IgD-negative memory B cell (primary cell): ENCODE results near the gene BRAF. TPM values are rescaled to one million over a fixed set of nuclear protein-coding genes. Genes with fewer than 3 reads are reported as not detected.
"Not testable (repeated sequence)": the region's sequence is repeated elsewhere in the genome, so short reads cannot be mapped to it uniquely, and the experiment has no call there.

Source experiments
- H3K27ac Mint-ChIP-seq, 3 donors: one replicate each; pipeline ENCODE4 v1.8.0; 2020 to 2022; ENCODE audit warnings: mild to moderate bottlenecking in 3 of 3, mixed read lengths in 3 of 3, moderate library complexity in 1 of 3
- H3K27me3 Mint-ChIP-seq: one replicate; pipeline ENCODE4 v1.8.0; 2021; ENCODE audit warnings: mixed read lengths
- H3K36me3 Mint-ChIP-seq: one replicate; pipeline ENCODE4 v1.8.0; 2020; ENCODE audit warnings: mild to moderate bottlenecking, mixed read lengths
- H3K4me1 Mint-ChIP-seq, 3 donors: one replicate each; pipeline ENCODE4 v1.8.0; 2020 to 2022; ENCODE audit warnings: mixed read lengths in 3 of 3, mild to moderate bottlenecking in 1 of 3
- H3K4me3 Mint-ChIP-seq, 4 donors: one replicate each; pipeline ENCODE4 v1.8.0; 2020 to 2022; ENCODE audit warnings: mild to moderate bottlenecking in 4 of 4, mixed read lengths in 4 of 4, moderate library complexity in 3 of 4
- H3K9me3 Mint-ChIP-seq, 3 donors: one replicate each; pipeline ENCODE4 v1.8.0; 2020 to 2021; ENCODE audit warnings: mixed read lengths in 3 of 3, mild to moderate bottlenecking in 1 of 3
- polyA plus RNA-seq: library from polyadenylated mRNA; unstranded; fragments of 300-500 nt; fragmentation: Illumina TruSeq; gene quantifications from one replicate; pipeline ENCODE4 v1.2.3, GENCODE V29; 2021

BRAF gene
- polyA plus RNA-seq, 1 donor from 2014 or later, result 11.6 TPM

DNA sequence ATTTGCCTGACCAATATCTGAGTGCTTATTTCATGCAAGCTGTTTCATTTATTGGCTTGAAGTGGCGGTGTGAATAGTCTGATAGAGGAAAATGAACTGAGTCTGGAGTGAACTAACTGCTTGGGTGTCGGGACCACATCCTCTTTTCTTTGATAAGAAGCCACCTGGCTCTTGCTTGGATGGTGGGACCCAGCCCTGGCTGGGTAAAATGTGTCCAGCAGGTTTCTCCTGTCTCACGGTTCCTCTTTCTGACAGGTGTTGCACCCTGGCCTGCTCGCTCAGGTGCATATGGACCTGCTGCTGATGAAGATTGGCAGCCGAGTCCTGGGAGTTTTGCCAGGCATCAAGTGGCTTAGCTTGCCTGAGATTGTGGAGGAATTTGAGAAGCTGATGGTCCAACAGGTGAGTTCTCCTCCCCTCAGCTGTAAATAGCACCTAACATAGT, 250.4 kb downstream of the BRAF start:
- H3K27ac Mint-ChIP-seq, result peak overlapping the region; percentile 91 to 96 (median 92)
- peak overlapping the region; percentile 85 to 96 (median 90) for H3K4me3 Mint-ChIP-seq
- no peaks in the 10 kb centered on the region for H3K27me3 Mint-ChIP-seq
- H3K36me3 Mint-ChIP-seq, result peaks cover 3% of the 10 kb centered on the region
- H3K4me1 Mint-ChIP-seq, result peaks cover 38 to 45% (median 39%) of the 10 kb centered on the region in 3 donors
- no peaks in the 10 kb centered on the region for H3K9me3 Mint-ChIP-seq

- Mint-ChIP-seq H3K36me3 (peaks cover 3% of the 10 kb centered on the region), H3K9me3 (no peaks in the 10 kb centered on the region), H3K4me3 (peak overlapping the region; percentile 85 to 96 (median 90)), H3K27me3 (no peaks in the 10 kb centered on the region), H3K4me1 (peaks cover 38 to 45% (median 39%) of the 10 kb centered on the region in 3 donors), H3K27ac (peak overlapping the region; percentile 91 to 96 (median 92))
Measured at GRCh38 chr7:140673774-140674155, 251.0 kb downstream of the BRAF start.

DNA sequence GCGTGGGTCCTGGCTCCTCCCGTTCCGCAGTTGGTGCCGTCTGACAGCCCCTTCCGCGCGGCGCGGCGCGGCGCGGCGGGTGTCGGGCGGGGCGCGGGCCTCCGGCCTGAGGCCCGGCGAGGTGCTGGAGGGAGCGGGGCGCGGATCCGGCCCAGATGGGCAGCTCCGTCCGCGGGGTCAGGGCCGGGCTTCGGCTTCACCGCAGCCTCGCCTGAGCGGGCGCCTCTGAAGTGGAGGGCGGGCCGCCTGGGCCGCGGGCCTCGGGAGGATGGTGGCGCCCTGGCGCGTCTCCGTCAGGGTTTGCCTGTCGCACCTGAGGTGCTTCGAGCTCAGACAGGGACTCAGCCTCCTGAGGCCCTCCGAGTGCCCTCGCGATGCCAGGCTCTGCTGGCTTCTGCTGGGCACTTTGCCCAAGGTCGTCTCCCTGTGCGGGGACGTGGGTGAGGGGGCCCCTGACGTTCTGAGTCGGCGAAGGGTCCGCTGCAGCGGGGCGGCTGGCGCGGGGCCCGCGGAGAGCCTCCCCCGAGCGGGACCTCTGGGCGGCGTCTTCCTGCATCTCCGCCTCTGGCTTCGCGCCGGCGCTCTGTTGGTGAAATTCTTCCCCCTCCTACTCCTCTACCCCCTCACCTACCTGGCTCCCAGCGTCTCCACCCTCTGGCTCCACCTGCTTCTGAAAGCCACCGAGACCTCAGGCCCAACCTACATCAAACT, 251.5 kb downstream of the BRAF start:
- Mint-ChIP-seq H3K4me3 (peak overlapping the region; percentile 85 to 96 (median 90)), H3K36me3 (peaks cover 3% of the 10 kb centered on the region), H3K27me3 (no peaks in the 10 kb centered on the region), H3K9me3 (no peaks in the 10 kb centered on the region), H3K27ac (peak overlapping the region; percentile 91 to 96 (median 92)), H3K4me1 (peaks cover 38 to 45% (median 38%) of the 10 kb centered on the region in 3 donors)

DNA sequence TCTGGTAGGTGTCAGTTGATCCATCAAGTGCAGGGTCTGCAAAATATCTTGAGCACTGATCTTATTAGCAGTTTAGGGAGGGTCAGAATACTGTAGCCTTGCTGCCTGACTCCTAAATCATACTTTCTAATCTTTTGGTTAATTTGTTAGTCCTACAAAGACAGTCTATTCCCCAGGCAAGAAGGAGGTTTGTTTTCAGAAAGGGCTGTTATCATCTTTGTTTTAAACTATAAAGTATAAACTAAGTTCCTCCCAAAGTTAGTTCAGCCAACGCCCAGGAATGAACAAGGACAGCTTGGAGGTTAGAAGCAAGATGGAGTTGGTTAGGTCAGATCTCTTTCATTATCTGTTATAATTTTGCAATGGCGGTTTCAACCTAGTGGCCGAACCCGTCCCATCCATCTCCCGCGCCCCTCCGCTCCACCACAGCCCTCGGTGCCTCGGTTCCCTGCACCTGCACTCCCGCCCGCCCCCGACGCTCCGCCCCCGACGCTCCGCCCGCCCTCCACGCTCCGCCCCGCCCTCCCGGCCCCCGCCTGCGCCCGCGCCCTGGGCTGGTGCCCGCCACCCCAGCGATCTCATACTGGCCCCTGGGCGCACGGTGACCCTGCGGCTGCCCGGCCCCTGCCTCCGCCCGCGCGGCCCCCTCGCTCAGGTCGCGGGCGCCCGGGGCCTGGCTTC, 252.2 kb downstream of the BRAF start, which contains the start of gene ADCK2:
Gene ADCK2, plus strand, starts transcription at position 564 of the 681 bp plus-strand sequence. CDS start 386 bp downstream, outside the sequence.
- H3K4me1 Mint-ChIP-seq, result peaks cover 34 to 39% (median 34%) of the 10 kb centered on the region in 3 donors
- peak within 1 kb of the TSS; percentile 91 to 96 (median 93) for H3K27ac Mint-ChIP-seq
- H3K4me3 Mint-ChIP-seq, result peak within 1 kb of the TSS; percentile 85 to 96 (median 90)
- no peaks in the 10 kb centered on the region for H3K9me3 Mint-ChIP-seq
- no peaks in the 10 kb centered on the region for H3K27me3 Mint-ChIP-seq
- H3K36me3 Mint-ChIP-seq, result no peaks in the 10 kb centered on the region

GRCh38 chr7:140671966-140672365, 252.8 kb downstream of the BRAF start:
- H3K36me3 Mint-ChIP-seq, result no peaks in the 10 kb centered on the region
- no peaks in the 10 kb centered on the region for H3K27me3 Mint-ChIP-seq
- H3K27ac Mint-ChIP-seq, result peak overlapping the region; percentile 75 to 93 (median 85)
- H3K4me3 Mint-ChIP-seq, result peak overlapping the region; percentile 79 to 94 (median 90)
- H3K4me1 Mint-ChIP-seq, result peaks cover 31 to 36% (median 34%) of the 10 kb centered on the region in 3 donors
- no peaks in the 10 kb centered on the region for H3K9me3 Mint-ChIP-seq

DNA sequence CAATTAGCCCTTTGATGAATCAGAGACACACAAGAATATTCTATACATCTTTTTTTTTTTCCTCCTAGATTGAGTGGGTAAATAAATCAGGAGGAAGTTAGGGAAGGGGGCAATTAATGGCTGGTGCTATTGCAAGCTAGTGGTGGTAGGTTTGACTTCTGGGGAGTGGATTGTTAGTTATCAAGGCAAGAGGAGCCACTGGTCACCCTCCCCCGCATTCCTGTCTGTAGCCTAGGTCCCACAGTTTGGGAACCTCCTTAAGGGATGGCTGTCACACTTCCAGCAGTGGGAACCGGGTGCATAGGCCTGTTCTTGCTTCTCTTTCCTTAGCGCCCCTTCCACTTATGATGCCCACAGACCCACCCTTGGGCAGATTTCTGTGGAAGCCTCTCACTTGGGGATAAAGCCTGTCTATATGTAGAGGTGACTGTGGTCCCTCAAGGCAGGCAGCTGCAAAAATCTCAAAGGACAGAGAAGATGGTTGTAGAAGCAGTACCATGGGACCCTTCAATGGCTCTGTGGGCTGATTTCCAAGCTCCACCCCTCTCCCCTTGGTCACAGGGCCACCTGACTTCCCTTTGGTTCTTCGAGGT, 254.3 kb downstream of the BRAF start:
- Mint-ChIP-seq H3K4me1 (peaks cover 21 to 24% (median 22%) of the 10 kb centered on the region in 3 donors), H3K27ac (no peak overlapping the region), H3K27me3 (no peaks in the 10 kb centered on the region), H3K4me3 (peak overlapping the region in 2 of 4 donors; percentile 28 to 70), H3K36me3 (no peaks in the 10 kb centered on the region), H3K9me3 (no peaks in the 10 kb centered on the region)

DNA sequence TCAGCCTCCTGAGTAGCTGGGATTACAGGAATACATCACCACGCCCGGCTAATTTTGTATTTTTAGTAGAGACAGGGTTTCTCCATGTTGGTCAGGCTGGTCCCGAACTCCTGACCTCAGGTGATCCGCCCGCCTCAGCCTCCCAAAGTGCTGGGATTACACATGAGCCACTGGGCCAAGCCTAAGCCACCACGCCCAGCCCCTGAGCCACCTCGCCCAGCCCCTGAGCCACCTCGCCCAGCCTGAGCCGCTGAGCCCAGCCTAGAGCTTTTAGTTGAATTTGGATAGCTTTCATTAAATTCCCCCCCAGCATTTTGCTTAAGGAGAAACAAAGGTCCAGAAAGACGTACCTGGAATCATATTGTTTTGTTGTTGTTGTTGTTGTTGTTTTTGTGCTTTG, 254.9 kb downstream of the BRAF start:
- not testable (repeated sequence) for H3K36me3 Mint-ChIP-seq, H3K27ac Mint-ChIP-seq, H3K27me3 Mint-ChIP-seq, H3K9me3 Mint-ChIP-seq
- Mint-ChIP-seq H3K4me1 (peaks cover 15 to 18% (median 17%) of the 10 kb centered on the region in 3 donors), H3K4me3 (peak overlapping the region in 1 of 4 donors; percentile 70)

DNA sequence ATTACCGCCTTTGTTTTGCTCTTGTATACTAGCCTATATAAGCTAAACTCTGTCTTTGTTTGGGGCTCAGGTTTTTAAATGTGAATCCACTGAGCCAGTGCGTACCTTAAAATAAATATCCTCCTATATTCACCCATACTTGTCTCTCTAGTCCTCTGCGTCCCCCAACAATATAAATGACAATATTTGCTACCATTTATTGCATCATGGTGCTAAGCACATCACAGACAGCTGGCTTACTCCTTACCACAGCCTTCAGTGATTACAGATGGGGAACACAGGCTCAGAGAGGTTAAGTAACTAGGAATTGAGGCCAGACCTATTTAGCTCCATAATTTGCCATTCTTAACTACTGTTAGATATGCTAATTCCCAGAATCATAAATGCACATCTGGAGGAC, 255.4 kb downstream of the BRAF start:
- Mint-ChIP-seq H3K27ac (no peak overlapping the region), H3K36me3 (no peaks in the 10 kb centered on the region), H3K4me3 (peak overlapping the region in 1 of 4 donors; percentile 1), H3K9me3 (no peaks in the 10 kb centered on the region), H3K4me1 (peaks cover 10 to 13% (median 12%) of the 10 kb centered on the region in 3 donors), H3K27me3 (no peaks in the 10 kb centered on the region)

Other genes with a start within 250 kb of the BRAF start
- 367 TPM for gene NDUFB2, start 228.2 kb downstream of the BRAF start, polyA plus RNA-seq
- 59.7 TPM for gene MRPS33, start 90.0 kb upstream of the BRAF start, polyA plus RNA-seq
- gene TMEM178B, start 149.1 kb upstream of the BRAF start, polyA plus RNA-seq, result not detected